Stimulated activated CD4-positive, alpha-beta T cell treated with anti-CD3 and anti-CD28 coated beads, Interleukin-1b, Interleukin-23, amount 100 ng/mL, for 48 hours (primary cell): ENCODE measurements around the gene SPACA6.
"Not testable (repeated sequence)": the region's sequence is repeated elsewhere in the genome, so short reads cannot be mapped to it uniquely, and the experiment has no call there.

ENCODE experiments used
- DNase-seq: peaks from one replicate; pipeline ENCODE4 v3.0.0-alpha.2; 2020

SPACA6 gene

DNA sequence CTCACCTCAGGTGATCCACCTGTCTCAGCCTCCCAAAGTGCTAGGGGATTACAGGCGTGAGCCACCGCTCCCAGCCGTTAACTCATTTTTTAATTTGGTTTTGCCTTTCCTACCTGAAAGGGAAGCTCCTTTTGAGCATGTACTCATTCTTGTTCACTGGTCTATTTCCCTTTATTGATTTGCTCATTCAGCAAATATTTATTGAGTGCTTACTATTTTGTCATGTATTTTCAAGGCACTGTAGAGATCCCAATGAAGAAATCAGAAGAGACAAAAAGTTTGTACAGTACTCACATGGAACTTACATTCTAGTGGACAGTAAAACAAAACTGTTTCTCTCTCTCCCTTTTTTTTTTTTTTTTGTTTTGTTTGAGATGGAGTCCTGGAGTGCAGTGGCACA, 13.8 kb downstream of the SPACA6 start:
- DNase-seq, result no peak

DNA sequence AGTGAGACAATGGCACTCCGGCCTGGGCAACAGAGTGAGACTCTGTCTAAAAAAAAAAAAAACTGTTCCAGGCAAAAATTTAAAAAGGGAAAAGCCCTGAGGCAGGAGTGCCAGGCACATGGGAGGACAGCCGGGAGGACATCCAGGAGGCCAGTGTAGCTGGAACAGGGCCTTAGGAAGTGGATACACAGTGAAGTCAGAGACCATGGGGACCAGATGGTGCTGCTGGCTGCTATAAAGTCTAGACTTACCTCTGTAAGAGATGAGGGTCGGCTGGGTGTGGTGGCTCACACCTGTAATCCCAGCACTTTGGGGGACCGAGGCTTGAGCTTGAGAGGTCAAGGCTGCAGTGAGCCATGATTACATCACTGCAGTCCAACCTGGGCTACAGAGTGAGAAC, 15.7 kb downstream of the SPACA6 start:
- DNase-seq, result no peak

DNA sequence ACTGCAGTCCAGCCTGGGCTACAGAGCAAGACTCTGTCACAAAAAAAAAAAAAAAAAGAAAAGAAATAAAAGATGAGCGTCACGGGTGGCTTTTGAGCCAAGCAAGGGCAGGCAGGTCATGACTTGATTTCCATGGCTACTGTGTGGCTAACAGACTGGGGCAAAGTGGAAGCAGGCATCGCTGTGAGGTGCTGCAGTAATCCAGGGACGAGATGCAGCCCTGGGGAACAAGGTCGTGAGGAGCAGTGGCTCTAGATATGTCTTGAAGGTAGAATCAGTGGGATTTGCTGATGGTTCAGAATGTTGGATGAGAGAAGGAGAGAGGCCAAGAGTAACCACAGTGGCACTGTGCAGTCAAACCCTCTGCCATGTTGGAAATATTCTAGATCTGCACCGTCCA, 16.4 kb downstream of the SPACA6 start:
- DNase-seq, result no peak

DNA sequence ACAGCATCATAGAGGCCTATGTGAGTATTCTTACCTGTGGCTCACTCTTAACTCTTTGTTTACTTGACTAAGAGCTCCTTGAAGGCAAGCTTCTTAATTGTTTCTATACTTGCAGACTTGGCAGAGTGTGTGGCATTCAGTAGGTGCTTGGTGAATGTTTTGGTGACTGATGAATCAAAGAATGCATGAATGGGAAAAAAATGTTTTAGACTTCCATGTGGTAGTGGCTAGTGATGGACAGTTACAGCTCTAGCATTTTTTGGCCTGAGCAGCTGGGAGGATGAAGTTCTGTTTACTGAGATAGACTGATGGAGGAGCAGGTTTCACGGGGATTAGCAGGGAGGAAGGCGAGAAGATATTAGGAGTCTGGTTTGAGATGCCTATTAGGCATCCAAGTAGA, 17.0 kb downstream of the SPACA6 start:
- no peak for DNase-seq

DNA sequence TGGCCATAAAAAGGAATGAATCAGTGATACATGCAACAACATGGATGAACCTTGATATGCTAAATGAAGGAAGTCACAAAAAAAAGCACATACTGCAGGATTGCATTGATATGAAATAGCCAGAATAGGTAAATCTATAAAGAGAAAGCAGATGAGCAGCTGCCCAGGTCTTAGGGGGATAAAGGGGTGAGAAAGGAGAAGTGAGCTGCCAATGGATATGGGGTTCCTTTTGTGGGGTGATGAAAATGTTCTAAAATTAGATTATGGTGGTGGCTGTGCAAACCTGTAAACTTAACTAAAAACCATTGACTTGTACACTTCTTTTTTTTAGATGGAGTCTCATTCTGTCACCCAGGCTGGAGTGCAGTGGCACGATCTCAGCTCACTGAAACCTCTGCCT, 18.6 kb downstream of the SPACA6 start:
- DNase-seq, result no peak

DNA sequence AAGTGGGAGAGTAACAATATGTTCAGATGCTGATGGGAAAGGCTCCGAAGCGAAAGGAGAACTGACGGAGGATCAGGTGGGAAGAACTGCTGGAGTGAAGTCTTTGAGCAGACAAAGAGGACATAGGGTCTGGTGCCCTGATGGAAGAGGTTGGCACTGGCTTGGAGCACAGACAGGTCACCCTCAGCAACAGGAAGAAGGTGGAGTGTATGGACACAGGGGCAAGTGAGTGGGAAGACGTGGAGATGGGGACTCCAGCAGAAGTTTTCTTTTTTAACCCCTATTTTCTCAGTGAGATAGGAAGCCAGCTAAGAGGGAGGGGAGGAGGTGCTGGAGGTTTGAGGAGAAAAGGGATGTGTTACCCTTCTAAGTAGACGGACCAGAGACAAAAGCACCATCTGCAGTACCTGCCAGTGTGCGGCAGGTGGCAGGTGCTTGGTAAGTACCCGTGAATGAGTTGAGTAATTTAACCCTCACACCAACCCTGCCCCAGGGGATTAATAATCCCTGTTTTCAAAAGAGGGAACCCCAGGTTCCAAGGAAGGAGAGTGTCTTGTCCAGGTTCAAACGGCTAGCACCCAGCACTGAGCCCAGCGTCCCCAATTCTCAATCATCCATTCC, 19.4 kb downstream of the SPACA6 start:
- no peak for DNase-seq

DNA sequence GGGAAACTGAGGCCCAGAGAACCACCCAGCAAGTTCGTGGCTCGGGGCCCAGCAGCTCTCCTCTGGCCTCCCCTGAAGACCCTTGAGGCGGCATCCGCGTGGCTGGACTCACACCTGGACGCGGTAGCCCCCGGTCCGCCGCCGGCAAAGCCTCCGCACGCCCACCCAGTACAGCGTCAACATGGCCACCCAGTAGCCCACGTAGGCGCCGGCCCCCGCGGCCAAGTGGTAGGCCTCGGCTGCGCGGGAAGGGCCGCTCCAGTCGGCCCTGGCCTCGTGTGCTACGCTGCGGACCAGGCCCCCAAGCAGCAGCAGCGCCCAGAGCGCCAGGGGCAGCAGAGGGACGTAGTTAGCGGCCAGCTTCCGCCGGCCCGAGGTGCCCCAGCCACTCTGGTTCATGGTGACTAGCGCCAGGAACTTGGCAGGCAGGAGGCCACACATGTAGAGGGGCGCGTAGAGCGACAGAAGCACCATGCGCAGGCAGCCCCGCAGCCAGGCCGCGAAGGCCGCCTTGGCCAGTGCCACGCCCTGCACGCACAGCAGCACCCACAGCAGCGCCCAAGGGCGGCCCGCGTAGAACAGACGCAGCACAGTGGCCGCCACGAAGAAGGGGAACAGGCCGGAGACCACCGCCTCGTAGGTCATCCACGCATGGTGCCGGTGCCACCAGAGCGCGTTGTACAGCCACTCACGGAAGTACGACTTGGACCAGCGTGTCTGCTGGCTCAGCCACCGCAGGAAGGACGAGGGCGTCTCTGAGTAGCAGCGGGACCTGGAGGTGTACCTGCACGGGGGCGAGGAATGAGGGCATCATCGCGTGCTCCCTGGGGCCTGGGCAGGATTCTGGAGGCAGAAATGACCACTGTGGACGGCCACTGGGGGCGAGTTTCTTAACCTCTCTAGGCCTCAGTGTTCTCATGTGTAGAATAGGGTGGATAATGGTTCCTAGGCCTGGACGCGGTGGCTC, 20.5 kb downstream of the SPACA6 start:
- no peak for DNase-seq

DNA sequence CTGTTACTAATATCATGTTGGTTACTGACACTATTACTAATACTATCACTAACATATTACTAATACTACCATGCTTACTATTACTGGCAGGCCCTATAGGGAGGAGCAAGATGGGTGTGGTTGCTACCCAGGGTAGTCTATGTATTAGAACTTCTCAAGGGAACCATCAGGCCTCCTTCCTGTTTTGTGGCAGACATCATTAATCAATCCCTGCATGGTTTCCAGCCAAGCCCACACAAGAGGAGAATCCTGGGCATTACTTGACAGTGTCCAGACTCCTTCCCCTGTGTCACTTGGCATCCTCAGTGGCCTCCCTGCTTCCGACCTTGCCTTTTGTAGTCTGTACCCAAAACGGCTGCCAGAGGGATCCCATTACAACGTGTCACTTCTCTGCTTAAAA, 21.7 kb downstream of the SPACA6 start:
- DNase-seq, result no peak

DNA sequence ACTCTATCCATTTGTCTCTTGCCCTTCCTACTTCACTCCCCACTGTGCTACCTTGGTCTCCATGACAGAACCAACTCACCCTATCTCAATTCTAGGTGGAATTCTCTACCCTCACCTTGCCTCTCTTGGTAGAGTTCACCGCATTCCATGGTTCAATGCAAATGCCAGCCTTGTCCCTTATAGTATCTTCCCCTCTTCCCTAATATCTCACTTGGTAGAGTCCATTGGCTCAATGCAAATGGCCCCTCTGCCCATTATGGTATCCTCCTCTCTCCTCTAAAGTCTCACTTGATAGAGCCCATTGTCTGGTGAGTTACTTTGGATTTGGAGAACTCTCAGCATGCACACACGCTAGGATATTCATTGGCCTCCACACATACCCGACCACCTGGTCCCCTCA, 22.7 kb downstream of the SPACA6 start:
- DNase-seq, result no peak

DNA sequence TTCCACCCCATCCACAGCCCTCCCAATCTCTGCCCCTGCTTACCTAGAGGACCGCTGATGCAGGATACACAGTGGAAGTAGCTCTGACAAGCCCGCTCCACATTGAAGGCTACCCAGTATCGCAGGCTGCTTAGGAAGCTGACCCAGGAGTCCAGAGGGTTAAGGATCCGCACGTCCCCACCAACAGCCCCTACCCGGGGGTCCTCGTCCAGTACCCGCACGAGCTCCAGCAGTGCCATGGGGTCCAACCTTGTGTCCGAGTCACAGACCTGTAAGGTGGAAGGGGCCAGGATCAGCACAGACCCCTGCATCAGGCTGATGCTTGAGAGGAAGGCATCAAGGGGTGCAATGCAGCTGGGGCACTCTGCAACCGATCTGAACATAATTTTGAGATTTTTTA, 23.8 kb downstream of the SPACA6 start:
- DNase-seq, result no peak

DNA sequence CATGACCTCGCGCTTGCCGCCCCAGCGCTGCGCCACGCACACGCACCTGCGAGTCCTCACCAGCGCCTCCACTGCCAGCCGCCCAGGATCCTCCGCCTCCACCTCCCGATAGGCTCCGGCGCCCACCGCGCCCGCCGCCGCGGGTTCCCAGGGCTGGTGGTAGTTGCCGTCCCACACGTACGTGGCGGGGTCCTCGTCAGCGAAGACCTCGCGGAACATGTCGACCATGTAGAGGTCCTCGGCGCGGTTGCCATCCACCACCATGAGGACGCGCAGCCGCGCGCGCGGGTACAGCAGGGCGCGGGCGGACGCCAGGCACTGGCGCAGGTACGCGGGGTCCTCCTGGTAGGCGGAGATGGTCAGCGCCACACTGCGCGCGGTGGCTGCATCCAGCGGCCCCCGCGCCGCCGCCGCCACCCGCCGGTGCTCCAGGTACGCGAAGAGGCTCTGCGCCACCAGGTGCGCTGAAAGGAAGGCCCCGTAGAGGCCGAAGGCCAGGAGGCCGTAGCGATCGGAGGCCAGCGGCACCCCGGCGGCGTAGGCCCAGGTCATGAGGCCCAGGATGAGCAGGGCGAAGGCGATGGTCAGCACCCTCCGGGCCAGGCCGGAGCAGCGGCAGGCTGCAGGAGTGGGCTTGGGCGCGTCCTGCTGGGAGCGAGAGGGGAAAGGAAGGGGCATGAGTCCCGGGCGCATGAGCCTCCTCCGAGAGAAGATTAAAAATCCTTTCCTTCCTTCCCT, 26.3 kb downstream of the SPACA6 start:
- no peak for DNase-seq

DNA sequence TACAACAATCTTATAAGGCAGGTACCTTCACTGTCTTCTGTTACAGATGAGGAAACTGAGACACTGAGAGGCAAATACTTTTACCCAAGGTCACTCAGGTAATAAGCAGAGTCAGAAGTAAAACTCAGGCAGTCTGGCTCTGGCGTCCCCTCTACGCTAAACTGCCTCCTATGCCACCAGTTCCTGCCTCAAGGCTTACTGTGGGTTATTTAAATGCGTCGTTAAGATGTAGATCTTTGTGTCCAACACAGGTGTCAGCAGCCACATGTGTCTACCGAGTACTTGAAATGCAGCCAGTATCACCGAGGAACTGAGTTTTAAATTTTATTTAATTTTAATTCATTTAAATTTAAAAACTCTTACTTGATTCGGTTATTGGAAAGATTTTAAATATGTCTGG, 28.8 kb downstream of the SPACA6 start:
- DNase-seq, result no peak

DNA sequence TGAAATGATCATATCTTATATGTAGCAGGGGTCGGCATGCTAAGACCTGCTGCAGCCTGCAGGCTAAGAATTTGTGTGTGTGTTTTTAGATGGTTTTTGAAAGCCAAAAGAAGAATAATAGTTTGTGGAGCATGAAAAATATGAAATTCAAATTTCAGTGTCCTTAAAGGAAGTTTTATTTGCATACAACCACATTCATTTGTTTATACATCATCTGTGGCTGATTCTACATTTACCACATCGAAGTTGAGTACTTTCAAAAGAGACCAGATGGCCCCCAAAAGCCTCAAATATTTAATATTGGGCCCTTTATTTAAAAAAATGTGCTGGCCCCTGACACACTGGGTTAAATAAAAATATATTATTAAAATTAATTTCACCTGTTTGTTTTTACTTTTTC, 29.4 kb downstream of the SPACA6 start:
- DNase-seq, result no peak

DNA sequence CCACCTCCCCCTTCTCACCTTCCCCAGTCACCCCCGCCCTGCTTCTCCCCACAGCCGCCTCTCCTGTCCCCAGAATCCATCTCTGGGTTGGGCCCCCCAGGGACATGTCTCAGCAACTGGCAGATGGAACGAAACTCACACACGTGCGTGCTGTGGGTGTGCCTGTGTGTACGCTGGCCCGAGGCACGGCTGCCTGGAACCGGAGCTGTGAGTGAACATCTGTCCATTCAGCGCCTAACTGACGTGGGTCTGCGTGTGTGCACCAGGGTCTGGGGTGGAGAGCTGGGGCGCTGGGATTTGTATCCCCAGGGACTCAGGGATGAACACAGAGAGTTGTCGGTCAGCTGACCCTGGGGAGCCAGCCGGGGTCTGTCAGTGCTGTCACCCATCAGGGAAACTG, 31.4 kb downstream of the SPACA6 start:
- DNase-seq, result no peak

DNA sequence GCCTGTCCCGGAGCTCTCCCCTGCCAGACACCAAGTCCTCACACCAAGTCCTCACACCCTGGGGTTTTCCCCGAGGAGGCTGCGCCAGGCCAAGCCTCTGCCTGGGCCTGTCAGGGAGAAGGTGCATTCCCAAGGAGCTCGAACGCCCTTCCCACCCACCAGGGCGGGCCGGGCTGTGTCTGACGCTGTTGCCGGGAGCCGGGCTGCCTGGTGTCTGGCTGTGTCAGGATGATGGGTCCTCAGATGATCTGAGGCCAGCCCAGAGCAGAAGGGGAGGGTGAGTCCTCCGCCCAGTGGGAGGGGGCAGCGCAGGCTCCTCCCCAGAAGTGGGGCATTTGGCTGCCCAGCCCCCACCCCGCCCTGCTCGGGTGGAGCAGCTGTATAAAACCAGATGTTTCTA, 32.9 kb downstream of the SPACA6 start:
- no peak for DNase-seq

DNA sequence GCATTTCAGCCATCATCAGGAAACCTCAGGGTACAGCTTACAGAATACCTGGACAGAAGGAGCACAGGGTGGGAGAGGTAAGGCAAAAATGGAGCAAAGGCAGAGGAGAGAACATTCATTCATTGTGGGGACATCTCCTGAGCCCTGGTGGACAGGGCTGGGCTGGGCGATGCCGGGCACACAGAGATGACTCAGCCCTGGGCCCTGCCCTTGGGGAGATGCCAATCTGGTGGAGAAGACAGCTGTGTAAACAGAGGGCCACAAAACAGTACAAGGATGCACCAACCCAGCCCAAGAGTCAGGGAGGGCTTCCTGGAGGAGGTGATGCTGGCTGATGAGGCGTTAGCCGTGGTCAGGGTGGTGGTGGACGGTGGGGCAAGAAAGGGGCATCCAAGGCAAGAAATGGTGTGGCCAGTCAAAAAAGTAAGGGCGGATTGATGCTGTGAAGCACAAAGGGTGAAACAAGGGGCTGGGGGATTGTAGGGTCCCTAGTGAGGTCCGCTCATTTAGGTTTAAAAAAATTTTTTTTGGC, 34.3 kb downstream of the SPACA6 start:
- DNase-seq, result no peak

DNA sequence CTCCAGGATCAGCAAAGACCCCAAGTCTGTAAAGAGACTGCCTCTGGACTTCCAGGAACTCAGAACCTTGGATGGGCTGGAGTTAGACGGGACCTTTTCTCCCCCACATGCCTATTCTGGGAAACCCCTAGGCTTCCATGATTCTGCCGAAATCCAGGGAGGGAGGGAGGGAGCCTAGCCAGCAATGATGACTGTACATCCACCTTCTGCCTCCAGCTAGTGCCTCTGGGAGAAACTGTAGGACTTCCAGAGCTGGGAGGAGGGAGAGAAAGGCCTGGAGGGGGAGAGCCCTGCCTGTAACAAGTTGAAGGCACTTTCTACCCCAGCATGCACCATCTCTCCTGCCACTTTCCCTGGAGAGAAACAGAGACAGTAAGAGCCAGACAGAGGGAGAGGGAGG, 36.7 kb downstream of the SPACA6 start:
- DNase-seq, result no peak

DNA sequence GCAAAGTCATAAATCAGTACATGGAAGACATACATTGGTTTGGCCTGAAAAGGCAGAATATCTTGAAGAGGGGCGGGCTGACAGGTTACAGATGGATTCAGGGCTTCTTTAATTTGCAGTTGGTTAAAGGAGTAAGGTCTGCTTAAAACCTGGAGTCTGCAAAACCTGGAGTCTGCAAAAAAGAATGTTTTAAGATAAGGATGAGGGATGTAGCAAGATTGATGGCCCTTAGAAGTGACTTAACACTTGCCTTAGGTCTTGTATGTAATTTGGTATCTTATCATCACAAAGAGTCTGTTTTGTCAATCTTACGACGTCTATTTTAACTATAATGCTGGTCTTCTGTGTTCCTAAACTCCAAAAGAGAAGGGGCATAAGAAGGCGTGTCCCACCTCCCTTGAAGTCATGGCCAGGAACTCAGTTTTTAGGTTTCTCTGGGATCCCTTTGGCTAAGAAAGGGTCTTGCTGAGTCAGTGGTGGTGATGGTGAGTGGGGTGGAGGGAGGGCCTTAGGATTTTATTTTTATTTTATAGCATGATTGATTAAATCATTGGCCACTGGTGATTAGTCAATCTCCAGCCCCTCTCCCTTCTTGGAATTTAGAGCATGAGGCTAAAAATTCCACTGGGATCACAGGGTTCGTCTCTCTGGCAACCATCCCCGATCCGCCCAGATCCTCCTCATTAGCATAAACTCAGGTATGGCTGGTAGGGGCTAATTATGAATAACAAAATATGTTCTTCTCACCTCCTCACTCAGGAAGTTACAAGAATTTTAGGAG, 40.8 kb downstream of the SPACA6 start:
- DNase-seq, result no peak

DNA sequence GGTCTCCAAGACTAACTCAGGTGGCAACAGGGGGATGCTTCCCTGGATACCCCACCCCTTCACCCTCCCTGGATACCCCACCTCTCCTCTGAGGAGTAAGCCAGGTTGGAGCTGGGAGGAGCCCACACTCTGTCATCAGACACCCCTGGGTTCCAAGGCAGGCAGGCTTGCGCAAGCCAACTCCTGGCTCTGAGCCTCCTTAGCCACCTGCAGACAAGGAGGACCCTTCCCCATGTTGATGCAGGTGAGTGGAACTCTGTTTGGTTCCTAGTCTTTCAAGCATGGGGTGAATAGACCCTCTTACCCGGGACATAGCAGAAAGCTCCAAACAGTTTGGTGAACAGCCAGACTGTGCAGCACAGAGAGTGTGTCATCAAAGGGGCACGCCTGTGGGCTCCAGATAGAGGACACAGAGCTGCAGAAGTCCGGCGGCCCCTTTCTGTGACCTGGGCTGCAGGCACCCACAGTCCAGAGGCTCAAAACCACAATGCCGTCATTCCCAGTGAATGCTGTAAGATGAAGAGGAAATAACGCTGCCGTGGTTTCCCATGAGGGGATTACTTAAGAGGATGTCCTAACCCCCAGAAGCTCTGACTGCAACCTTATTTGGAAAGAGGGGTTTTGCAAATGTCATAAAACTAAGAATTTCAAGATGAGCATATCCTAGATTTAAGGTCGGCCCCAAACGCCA, 42.8 kb downstream of the SPACA6 start:
- DNase-seq, result no peak

DNA sequence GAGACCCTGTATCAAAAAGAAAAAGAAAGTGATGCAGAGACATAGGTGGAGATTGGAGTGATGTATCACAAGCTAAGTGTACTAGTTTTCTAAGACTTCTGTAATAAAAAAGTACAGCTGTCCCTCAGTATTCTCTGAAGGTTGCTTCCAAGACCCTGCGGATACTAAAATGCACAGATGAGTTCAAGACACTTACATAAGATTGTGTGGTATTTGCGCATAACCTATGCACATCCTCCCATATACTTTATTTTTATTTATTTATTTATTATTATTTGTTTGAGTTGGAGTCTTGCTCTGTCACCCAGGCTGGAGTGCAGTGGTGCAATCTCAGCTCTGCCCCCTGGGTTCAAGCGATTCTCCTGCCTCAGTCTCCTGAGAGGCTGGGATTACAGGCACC, 44.3 kb downstream of the SPACA6 start:
- DNase-seq, result no peak

DNA sequence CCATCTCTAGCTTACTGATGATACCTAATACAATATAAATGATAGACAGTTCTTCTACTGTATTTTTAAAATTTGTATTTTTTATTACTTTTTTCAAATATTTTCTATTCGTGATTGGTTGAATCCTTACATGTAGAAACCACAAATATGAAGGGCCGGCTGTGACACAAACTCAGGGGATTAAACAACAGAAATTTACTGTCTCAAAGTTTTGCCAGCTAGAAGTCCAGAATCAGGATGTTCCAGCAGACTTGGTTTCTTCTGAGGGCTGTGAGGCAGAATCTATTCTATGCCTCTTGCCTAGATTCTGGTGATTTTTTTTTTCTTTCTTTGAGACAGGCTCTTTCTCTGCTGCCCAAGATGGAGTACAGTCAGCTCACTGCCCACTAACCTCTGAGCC, 44.8 kb downstream of the SPACA6 start:
- DNase-seq, result no peak

DNA sequence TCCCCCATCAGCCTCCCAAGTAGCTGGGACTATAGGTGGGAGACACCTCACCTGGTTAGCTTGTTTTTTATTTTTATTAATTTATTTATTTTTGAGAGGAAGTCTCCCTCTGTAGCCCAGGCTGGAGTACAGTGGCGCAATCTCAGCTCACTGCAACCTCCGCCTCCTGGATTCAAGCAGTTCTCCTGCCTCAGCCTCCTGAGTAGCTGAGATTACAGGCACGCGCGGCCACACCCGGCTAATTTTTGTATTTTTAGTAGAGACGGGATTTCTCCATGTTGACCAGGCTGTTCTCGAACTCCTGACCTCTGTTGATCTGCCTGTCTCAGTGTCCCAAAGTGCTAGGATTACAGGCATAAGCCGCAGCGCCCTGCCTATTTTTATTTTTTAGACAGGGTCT, 45.4 kb downstream of the SPACA6 start:
- not testable (repeated sequence) for DNase-seq
